Measurements from ENCODE around the gene PARD3. TPM values are rescaled to one million over a fixed set of nuclear protein-coding genes. Genes with fewer than 3 reads are reported as not detected.
A peak's percentile ranks its signal among the peaks of the same experiment; 100 is the strongest.

PARD3 gene
- polyA plus RNA-seq, 2 of the 4 experiments (the other 2 are of a cell fraction): 110 to 200 TPM

DNA sequence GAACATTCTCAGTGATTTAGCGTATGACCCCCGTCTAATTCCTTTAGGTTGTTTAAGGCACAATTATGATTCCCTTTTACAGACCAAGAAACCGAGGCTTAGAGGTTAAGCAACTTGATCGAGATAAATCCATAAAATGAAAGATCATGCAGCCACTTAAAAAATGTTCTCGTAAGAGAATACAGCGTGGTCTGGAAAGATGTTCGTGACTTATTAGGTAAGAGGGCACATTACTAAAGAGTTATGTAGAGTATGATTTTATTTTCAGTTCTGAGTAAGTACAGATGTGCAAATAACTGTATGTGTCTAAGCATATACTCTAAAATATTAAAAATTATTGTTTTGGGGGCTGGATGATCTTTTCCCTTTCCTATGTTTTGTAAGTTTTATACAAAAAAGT lies 575.1 kb downstream of the PARD3 start:
- CTCF ChIA-PET: interaction anchor here (0.8 to 1.2 kb wide), 2 partner anchors 9 to 11 kb away, joined by 3 read pairs; no protein-coding TSS in a partner anchor

DNA sequence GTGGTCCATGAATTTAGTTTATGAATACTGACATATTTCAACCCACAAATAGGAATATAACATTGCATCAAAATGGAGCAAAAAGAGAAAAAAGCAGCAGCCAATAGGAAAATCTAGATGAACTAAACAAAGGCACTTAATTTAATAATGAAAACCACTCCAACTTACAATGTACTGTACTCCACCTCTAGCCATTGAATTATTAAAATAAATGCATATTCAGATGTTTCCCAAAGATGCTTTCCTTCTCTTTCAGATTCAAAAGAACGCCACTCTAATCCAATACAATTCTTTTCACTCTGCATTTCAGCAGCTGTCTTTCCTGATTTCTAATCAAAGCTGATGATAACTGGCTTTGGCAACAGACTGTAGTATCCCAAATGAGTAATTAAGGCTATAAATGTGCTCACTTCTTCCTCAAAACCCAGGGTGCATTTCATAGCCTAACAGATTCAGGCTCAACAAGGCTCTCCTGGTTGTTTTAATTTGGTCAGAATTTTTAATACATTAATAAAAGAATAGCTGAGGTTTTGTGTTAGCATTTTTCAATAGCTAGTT lies 577.1 kb downstream of the PARD3 start:
- H3K4me1 ChIP-seq: peaks cover 15% of the 10 kb centered on the region; the same call in 2 of the 3 replicates
- DNase-seq (ENCODE audit: low read depth in 1 of 2, low spot score in 1 of 2) (no peak), FAIRE-seq (no peak), ATAC-seq (no peak)
- WGBS (ENCODE audit: missing lambda C conversion rate): 91% methylated on average over 1 of the region's 1 CpG
- TF ChIP-seq CHD2 (IDR thresholded peaks at IDR 0.05; ENCODE audit: low read length, partially characterized antibody) (no peak), ZNF302 (CRISPR knock-in tag; IDR thresholded peaks at IDR 0.05) (no peak), NPAS2 (CRISPR knock-in tag; IDR thresholded peaks at IDR 0.05; ENCODE audit: borderline replicate concordance) (no peak), CEBPB (IDR thresholded peaks at IDR 0.05) (no peak), HOXA7 (CRISPR knock-in tag; IDR thresholded peaks at IDR 0.05) (no peak), NFE2L2 (conservative IDR thresholded peaks at IDR 0.05; ENCODE audit: low read length) (no peak), FOXS1 (CRISPR knock-in tag; IDR thresholded peaks at IDR 0.05) (no peak), GATA3 (IDR thresholded peaks at IDR 0.05; ENCODE audit: borderline replicate concordance) (no peak), ZFP36 (IDR thresholded peaks at IDR 0.05; ENCODE audit: borderline replicate concordance, partially characterized antibody) (no peak), SMC3 (IDR thresholded peaks at IDR 0.05) (no peak), KDM5A (IDR thresholded peaks at IDR 0.05) (no peak), RFX5 (IDR thresholded peaks at IDR 0.05) (no peak)
- TF ChIP-seq, protein P1, sequence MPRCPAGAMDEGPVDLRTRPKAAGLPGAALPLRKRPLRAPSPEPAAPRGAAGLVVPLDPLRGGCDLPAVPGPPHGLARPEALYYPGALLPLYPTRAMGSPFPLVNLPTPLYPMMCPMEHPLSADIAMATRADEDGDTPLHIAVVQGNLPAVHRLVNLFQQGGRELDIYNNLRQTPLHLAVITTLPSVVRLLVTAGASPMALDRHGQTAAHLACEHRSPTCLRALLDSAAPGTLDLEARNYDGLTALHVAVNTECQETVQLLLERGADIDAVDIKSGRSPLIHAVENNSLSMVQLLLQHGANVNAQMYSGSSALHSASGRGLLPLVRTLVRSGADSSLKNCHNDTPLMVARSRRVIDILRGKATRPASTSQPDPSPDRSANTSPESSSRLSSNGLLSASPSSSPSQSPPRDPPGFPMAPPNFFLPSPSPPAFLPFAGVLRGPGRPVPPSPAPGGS (IDR thresholded peaks at IDR 0.05): no peak
- TF ChIP-seq, protein P2, sequence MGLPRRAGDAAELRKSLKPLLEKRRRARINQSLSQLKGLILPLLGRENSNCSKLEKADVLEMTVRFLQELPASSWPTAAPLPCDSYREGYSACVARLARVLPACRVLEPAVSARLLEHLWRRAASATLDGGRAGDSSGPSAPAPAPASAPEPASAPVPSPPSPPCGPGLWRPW (IDR thresholded peaks at IDR 0.05): no peak
- TF ChIP-seq, protein P3, sequence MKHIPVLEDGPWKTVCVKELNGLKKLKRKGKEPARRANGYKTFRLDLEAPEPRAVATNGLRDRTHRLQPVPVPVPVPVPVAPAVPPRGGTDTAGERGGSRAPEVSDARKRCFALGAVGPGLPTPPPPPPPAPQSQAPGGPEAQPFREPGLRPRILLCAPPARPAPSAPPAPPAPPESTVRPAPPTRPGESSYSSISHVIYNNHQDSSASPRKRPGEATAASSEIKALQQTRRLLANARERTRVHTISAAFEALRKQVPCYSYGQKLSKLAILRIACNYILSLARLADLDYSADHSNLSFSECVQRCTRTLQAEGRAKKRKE (CRISPR knock-in tag; IDR thresholded peaks at IDR 0.05; ENCODE audit: low read depth): no peak
- TF ChIP-seq, protein P4, sequence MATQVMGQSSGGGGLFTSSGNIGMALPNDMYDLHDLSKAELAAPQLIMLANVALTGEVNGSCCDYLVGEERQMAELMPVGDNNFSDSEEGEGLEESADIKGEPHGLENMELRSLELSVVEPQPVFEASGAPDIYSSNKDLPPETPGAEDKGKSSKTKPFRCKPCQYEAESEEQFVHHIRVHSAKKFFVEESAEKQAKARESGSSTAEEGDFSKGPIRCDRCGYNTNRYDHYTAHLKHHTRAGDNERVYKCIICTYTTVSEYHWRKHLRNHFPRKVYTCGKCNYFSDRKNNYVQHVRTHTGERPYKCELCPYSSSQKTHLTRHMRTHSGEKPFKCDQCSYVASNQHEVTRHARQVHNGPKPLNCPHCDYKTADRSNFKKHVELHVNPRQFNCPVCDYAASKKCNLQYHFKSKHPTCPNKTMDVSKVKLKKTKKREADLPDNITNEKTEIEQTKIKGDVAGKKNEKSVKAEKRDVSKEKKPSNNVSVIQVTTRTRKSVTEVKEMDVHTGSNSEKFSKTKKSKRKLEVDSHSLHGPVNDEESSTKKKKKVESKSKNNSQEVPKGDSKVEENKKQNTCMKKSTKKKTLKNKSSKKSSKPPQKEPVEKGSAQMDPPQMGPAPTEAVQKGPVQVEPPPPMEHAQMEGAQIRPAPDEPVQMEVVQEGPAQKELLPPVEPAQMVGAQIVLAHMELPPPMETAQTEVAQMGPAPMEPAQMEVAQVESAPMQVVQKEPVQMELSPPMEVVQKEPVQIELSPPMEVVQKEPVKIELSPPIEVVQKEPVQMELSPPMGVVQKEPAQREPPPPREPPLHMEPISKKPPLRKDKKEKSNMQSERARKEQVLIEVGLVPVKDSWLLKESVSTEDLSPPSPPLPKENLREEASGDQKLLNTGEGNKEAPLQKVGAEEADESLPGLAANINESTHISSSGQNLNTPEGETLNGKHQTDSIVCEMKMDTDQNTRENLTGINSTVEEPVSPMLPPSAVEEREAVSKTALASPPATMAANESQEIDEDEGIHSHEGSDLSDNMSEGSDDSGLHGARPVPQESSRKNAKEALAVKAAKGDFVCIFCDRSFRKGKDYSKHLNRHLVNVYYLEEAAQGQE (IDR thresholded peaks at IDR 0.05): no peak
- no peak overlapping the region for H3K27ac ChIP-seq
- no peak overlapping the region for H3K4me3 ChIP-seq
- H3K9me3 ChIP-seq: no peaks in the 10 kb centered on the region
- CTCF ChIA-PET: interaction anchor here (2.0 kb wide), 1 partner anchor 401 kb away, joined by 8 read pairs; no protein-coding TSS in a partner anchor
- no peak overlapping the region for H3K4me2 ChIP-seq
- POLR2A ChIA-PET: no interaction called here

More for the DNA sequence above, 575.1 kb downstream of the PARD3 start:
- TF ChIP-seq, protein P2 (IDR thresholded peaks at IDR 0.05): no peak
- TF ChIP-seq TFCP2L1 (CRISPR knock-in tag; IDR thresholded peaks at IDR 0.05): no peak
- no peak for TF ChIP-seq CBX2 (IDR thresholded peaks at IDR 0.05; ENCODE audit: borderline replicate concordance, low read depth)
- TF ChIP-seq, protein P5, sequence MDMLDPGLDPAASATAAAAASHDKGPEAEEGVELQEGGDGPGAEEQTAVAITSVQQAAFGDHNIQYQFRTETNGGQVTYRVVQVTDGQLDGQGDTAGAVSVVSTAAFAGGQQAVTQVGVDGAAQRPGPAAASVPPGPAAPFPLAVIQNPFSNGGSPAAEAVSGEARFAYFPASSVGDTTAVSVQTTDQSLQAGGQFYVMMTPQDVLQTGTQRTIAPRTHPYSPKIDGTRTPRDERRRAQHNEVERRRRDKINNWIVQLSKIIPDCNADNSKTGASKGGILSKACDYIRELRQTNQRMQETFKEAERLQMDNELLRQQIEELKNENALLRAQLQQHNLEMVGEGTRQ (IDR thresholded peaks at IDR 0.05): no peak
- no peak for TF ChIP-seq ZSCAN20 (CRISPR knock-in tag; IDR thresholded peaks at IDR 0.05)
- TF ChIP-seq, protein P6, sequence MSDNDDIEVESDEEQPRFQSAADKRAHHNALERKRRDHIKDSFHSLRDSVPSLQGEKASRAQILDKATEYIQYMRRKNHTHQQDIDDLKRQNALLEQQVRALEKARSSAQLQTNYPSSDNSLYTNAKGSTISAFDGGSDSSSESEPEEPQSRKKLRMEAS (IDR thresholded peaks at IDR 0.05): no peak
- no peak overlapping the region for H3K4me2 ChIP-seq
- WGBS (ENCODE audit: missing lambda C conversion rate): 94% methylated on average over 7 of the region's 7 CpGs
- POLR2A ChIA-PET: no interaction called here
- peak; percentile 65 for FAIRE-seq
- no peak overlapping the region for H3K4me3 ChIP-seq
- H3K27ac ChIP-seq: no peak overlapping the region
- no peak for DNase-seq (ENCODE audit: low read depth in 1 of 2, low spot score in 1 of 2)
- ATAC-seq: no peak
- H3K4me1 ChIP-seq: peaks cover 15% of the 10 kb centered on the region; the same call in 2 of the 3 replicates
- no peaks in the 10 kb centered on the region for H3K9me3 ChIP-seq

Data from A549 (cell line).